Natural killer cell (primary cell): ENCODE data around the gene SMCHD1. TPM values are rescaled to one million over a fixed set of nuclear protein-coding genes. Genes with fewer than 3 reads are reported as not detected.
A peak's percentile ranks its signal among the peaks of the same experiment; 100 is the strongest.

ENCODE experiments used
- ATAC-seq, 3 donors: fragments of 150-1000 bp in 2 of 3; fragments of 200-7000 bp in 1 of 3; cut with Tn5 transposase; 1 replicate in 1 of 3; 2 replicates in 2 of 3; pipeline ENCODE4 v1.10.0; 2021; ENCODE audit warnings: mild to moderate bottlenecking in 2 of 3, moderate library complexity in 2 of 3
- DNase-seq, 2 donors: peaks; one replicate each; pipeline versions ENCODE4 v3.0.0 to v3.0.0-alpha.2; 2013 to 2021; ENCODE audit warnings: mixed read lengths in 1 of 2
- H3K27ac ChIP-seq: one replicate; pipeline ENCODE4 v1.5.1; 2013; ENCODE audit warnings: mild to moderate bottlenecking, low read length
- H3K27me3 ChIP-seq: one replicate; pipeline ENCODE4 v1.6.1; 2013; ENCODE audit warnings: low read length; ENCODE audit not compliant: control insufficient read depth, insufficient read depth
- H3K36me3 ChIP-seq: one replicate; pipeline ENCODE4 v1.6.1; 2013; ENCODE audit warnings: low read length; ENCODE audit not compliant: control insufficient read depth, insufficient read depth
- H3K4me1 ChIP-seq: one replicate; pipeline ENCODE4 v1.6.1; 2013; ENCODE audit warnings: low read length; ENCODE audit not compliant: control insufficient read depth, insufficient read depth
- H3K4me3 ChIP-seq: one replicate; pipeline ENCODE4 v1.5.1; 2013; ENCODE audit warnings: low read length
- H3K9me3 ChIP-seq: one replicate; pipeline ENCODE4 v1.6.1; 2013; ENCODE audit warnings: low read length; ENCODE audit not compliant: control insufficient read depth, insufficient read depth
- H3K27ac Mint-ChIP-seq, 2 donors: one replicate each; pipeline ENCODE4 v1.8.0; 2022; ENCODE audit warnings: mild to moderate bottlenecking in 2 of 2, mixed read lengths in 2 of 2, moderate library complexity in 1 of 2
- H3K27me3 Mint-ChIP-seq, 2 donors: one replicate each; pipeline ENCODE4 v1.8.0; 2022; ENCODE audit warnings: low read depth in 2 of 2, mixed read lengths in 2 of 2
- H3K36me3 Mint-ChIP-seq: one replicate; pipeline ENCODE4 v1.8.0; 2022; ENCODE audit warnings: mixed read lengths
- H3K4me1 Mint-ChIP-seq, 2 donors: one replicate each; pipeline ENCODE4 v1.8.0; 2022; ENCODE audit warnings: mixed read lengths in 2 of 2
- H3K4me3 Mint-ChIP-seq: one replicate; pipeline ENCODE4 v1.8.0; 2022; ENCODE audit warnings: mild to moderate bottlenecking, moderate library complexity, mixed read lengths
- H3K9me3 Mint-ChIP-seq, 2 donors: one replicate each; pipeline ENCODE4 v1.8.0; 2022; ENCODE audit warnings: mixed read lengths in 2 of 2
- CTCF ChIP-seq: fragments of 200-600 bp; IDR thresholded peaks from one replicate; pipeline ENCODE4 v1.8.0; 2022; ENCODE audit warnings: antibody characterized with exemption
- WGBS: methylation state at CpG from one replicate; pipeline ENCODE4 v1.1.7; 2013; ENCODE audit warnings: missing lambda C conversion rate; ENCODE audit not compliant: insufficient coverage; 5-methylcytosine and 5-hydroxymethylcytosine counted together
- intact Hi-C: fragments of 100-400 bp; cut with micrococcal nuclease; formaldehyde crosslinking; loops from one replicate; pipeline ENCODE4 v1.14.2; 2022
- total RNA-seq, 4 donors: library from RNA; stranded (reverse); fragments of 120-200 nt in 1 of 4; gene quantifications; one replicate each; pipeline versions ENCODE4 v1.2.3 to v1.2.4, GENCODE V29; 2013 to 2022

Gene SMCHD1
- total RNA-seq, 3 donors from 2014 or later (not counting 1 experiment from before 2014, with no cell fraction given): 200 to 240 (median 203) TPM

DNA sequence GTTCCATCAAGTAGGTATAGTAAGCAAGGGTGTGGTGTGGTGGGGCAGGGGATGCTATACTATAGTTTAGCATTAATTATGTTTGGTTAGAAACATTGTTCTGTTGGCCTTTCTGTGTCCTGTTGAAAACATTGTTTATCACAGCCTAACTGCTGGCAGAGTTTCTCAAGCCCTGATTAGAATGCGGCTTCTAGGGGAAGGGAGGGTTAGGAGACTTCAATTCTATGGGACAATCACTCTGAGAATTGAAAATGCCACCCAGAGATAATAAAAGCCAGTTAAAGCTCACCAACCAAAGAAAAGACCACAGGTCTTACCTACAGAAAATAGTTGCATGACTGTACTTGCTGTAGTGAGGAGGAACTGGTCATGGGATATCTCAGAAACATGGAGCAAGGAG lies 19.9 kb upstream of the SMCHD1 start:
- intact Hi-C loops: no loop called here
- 100% methylated on average over 1 of the region's 1 CpG for WGBS

DNA sequence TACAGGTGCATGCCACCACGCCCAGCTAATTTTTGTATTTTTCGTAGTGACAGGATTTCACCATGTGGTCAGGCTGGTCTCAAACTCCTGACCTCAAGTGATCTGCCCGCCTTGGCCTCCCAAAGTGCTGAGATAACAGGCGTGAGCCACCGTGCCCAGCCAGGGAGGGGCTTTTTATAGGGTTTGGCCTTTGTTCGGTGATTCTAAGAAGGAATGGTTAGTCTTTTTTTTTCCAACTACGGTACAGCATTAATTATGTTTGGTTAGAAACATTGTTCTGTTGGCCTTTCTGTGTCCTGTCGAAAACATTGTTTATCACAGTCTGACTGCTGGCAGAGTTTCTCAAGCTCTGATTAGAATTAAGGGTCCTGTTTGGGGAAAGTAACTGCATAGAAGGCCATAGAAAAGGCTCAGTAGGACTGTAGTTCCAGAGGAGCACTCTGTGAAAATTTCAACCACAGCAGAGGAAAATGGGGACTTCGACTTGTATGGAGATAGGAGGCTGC lies 19.3 kb upstream of the SMCHD1 start:
- no peak for TF ChIP-seq CTCF
- peak overlapping the region; percentile 92 for H3K27ac ChIP-seq
- peaks cover 50% of the 10 kb centered on the region for H3K4me1 ChIP-seq
- Mint-ChIP-seq H3K27ac (peak overlapping the region; percentile 97 to 100), H3K4me1 (peaks cover 56 to 60% of the 10 kb centered on the region in 2 donors), H3K4me3 (peak overlapping the region; percentile 92), H3K9me3 (no peaks in the 10 kb centered on the region), H3K27me3 (no peaks in the 10 kb centered on the region), H3K36me3 (no peaks in the 10 kb centered on the region)
- intact Hi-C loops: loop anchor here (1.0 to 2.0 kb wide), 3 partner anchors 20 to 65 kb away; partner anchors contain the start of genes METTL4 and NDC80
- ATAC-seq (peak; percentile 33 to 40 (median 35)), DNase-seq (peak in 1 of 2 donors; percentile 31)
- H3K9me3 ChIP-seq: no peaks in the 10 kb centered on the region
- H3K36me3 ChIP-seq: no peaks in the 10 kb centered on the region
- H3K27me3 ChIP-seq: no peaks in the 10 kb centered on the region
- H3K4me3 ChIP-seq: peak overlapping the region; percentile 1
- 15% methylated on average over 9 of the region's 9 CpGs for WGBS

More for the DNA sequence above, 19.9 kb upstream of the SMCHD1 start:
- H3K27me3 Mint-ChIP-seq: no peaks in the 10 kb centered on the region
- no peaks in the 10 kb centered on the region for H3K27me3 ChIP-seq
- no peak for DNase-seq
- H3K27ac ChIP-seq: peak overlapping the region; percentile 92
- ATAC-seq: no peak
- no peaks in the 10 kb centered on the region for H3K36me3 Mint-ChIP-seq
- no peaks in the 10 kb centered on the region for H3K36me3 ChIP-seq
- peaks cover 46% of the 10 kb centered on the region for H3K4me1 ChIP-seq
- peak overlapping the region; percentile 9 for H3K4me3 Mint-ChIP-seq
- H3K9me3 Mint-ChIP-seq: no peaks in the 10 kb centered on the region
- no peaks in the 10 kb centered on the region for H3K9me3 ChIP-seq
- peak overlapping the region; percentile 97 to 100 for H3K27ac Mint-ChIP-seq
- peaks cover 51 to 54% of the 10 kb centered on the region in 2 donors for H3K4me1 Mint-ChIP-seq
- no peak overlapping the region for H3K4me3 ChIP-seq
- TF ChIP-seq CTCF: no peak

GRCh38 chr18:2641638-2642037 lies 13.9 kb upstream of the SMCHD1 start:
- Mint-ChIP-seq H3K9me3 (no peaks in the 10 kb centered on the region), H3K4me1 (peaks cover 40 to 45% of the 10 kb centered on the region in 2 donors), H3K27ac (peak overlapping the region; percentile 84 to 97), H3K36me3 (no peaks in the 10 kb centered on the region), H3K27me3 (no peaks in the 10 kb centered on the region), H3K4me3 (peak overlapping the region; percentile 91)
- Histone ChIP-seq H3K9me3 (no peaks in the 10 kb centered on the region), H3K36me3 (no peaks in the 10 kb centered on the region), H3K27me3 (no peaks in the 10 kb centered on the region), H3K4me1 (peaks cover 37% of the 10 kb centered on the region), H3K27ac (peak overlapping the region; percentile 74), H3K4me3 (peak overlapping the region; percentile 15)
- no peak for TF ChIP-seq CTCF
- DNase-seq: peak in 1 of 2 donors; percentile 80
- peak; percentile 59 to 69 (median 65) for ATAC-seq
- intact Hi-C loops: loop anchor here (1.0 kb wide), 1 partner anchor 14 kb away; the partner anchor contains the start of gene SMCHD1
- 0% methylated on average over 1 of the region's 2 CpGs for WGBS

- H3K4me3 Mint-ChIP-seq: no peak overlapping the region
These were observed 12.8 kb upstream of the SMCHD1 start for GRCh38 chr18:2642771-2643170.

More at GRCh38 chr18:2642771-2643170, 12.8 kb upstream of the SMCHD1 start:
- H3K27ac Mint-ChIP-seq: peak overlapping the region in 1 of 2 donors; percentile 97
- Histone ChIP-seq H3K4me1 (peaks cover 32% of the 10 kb centered on the region), H3K27ac (no peak overlapping the region), H3K9me3 (no peaks in the 10 kb centered on the region), H3K27me3 (no peaks in the 10 kb centered on the region), H3K36me3 (no peaks in the 10 kb centered on the region), H3K4me3 (no peak overlapping the region)
- DNase-seq (no peak), ATAC-seq (no peak)
- peaks cover 30 to 35% of the 10 kb centered on the region in 2 donors for H3K4me1 Mint-ChIP-seq
- intact Hi-C loops: no loop called here
- WGBS: 60% methylated on average over 1 of the region's 1 CpG
- H3K27me3 Mint-ChIP-seq: no peaks in the 10 kb centered on the region
- TF ChIP-seq CTCF: no peak
- H3K9me3 Mint-ChIP-seq: no peaks in the 10 kb centered on the region
- no peaks in the 10 kb centered on the region for H3K36me3 Mint-ChIP-seq
